ENCODE results near the gene MTCL1. TPM values are rescaled to one million over a fixed set of nuclear protein-coding genes. Genes with fewer than 3 reads are reported as not detected.

MTCL1 gene
- total RNA-seq, 1 donor from 2014 or later, result 16.3 TPM

DNA sequence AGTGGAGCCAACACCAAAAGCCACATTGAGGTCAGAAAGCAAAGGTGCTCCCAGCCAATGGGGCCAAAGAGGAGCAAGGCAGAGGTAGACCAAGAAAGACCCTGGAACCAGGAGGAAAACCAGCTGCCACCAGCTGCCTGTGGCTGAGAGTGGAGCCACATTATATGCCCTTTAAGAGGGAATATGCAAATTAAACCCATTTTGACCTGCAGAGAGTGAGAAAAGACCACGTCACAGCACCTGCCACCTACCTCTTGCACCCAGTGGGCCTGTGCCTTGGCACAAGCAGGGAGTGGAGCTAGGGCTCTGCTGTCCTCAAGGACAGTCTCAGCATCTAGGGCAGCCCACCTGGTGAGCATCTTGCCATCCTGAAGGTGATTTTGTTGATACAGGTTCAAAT, 161.3 kb downstream of the MTCL1 start:
- no peak for DNase-seq (ENCODE audit: low spot score)
- intact Hi-C loops (cut with DNase I), result no loop called here

DNA sequence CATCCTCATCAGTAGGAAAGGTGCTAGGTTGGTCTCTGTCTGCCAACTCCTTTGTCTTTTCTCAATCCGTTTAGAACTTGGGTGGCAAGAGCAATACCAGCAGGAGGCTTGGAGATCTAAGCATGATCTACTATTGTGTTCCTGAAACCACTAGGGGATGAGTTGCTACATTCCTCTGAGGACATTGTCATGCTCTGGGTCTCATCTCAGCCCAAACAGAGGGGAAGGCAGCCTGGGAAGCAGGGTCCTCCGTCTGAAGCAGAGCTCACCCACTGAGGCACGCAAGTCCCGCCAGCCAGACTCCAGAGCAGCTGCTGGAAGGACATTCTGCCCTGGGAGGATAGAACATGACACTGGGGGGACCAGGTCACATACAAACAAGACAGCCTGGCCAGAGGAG, 162.9 kb downstream of the MTCL1 start:
- intact Hi-C loops (cut with DNase I), result no loop called here

DNA sequence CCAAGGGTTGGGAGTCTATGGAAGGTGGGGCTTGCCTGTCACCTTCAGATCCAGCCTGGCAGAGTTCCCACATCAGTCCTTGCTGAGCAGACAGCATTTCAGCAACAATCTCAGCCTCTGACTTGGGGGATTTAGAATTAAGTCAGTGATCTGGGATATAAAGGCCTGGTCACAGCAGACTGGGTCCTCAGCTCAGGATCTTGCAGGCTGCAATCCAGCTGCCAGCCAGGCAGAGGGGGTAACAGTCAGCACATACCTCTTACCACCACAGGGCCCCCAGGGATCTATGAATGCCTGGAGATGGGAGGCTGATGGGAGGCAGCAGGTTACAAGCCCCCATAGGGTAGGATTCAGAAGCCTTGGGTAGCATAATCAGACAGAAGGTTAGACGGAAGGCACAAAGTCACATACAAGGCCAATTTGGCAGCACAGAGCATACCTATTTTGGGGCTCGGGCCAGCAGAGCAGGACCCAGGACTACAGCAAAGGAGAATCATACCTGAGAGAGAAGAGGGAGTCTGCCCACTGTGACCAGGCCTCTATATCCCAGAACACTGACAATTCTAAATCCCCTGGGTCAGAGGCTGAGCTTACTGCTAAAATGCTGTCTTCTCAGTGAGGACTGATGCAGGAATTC, 163.5 kb downstream of the MTCL1 start:
- no peak for DNase-seq (ENCODE audit: low spot score)
- intact Hi-C loops (cut with DNase I), result no loop called here

More for the DNA sequence above, 162.9 kb downstream of the MTCL1 start:
- DNase-seq (ENCODE audit: low spot score), result no peak

DNA sequence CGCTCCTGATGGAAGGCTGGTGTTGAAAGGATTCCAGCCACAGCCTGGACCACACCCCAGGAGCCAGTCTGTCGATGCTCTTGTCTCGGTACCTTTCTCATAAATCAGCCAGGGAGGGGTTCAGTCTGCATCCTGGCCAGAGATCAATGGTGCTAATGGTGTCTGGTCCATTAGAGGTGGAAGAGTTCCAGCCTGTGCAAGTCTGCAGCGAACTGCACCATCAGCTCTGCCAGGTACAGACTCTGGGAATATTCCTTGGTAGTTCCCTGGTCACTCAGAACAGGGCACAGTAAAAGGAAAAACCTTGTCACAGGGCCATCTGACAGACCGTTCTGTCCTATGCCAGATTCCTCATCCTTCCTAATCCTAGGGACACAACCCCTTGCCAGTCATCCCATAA, 164.3 kb downstream of the MTCL1 start:
- no peak for DNase-seq (ENCODE audit: low spot score)
- intact Hi-C loops (cut with DNase I), result no loop called here

DNA sequence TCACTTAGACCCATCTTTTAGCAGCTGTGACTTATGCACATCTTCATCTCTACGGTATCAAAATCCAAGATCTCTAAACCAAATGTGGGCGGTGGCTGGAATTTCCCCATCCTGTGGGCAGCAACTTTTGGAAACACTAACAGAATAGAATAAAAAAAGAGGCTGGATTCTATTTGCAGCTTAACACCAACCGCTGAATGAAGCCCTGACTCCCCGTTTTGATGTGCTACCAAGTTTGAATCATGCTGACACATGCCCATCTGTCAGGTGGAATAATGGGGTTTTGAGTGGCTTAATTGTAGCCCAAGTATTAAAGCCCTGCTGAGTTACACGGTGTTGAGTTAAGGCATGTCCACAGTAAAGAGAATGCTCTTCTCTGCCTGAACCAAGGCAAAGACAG, 165.2 kb downstream of the MTCL1 start:
- intact Hi-C loops (cut with DNase I), result no loop called here
- DNase-seq (ENCODE audit: low spot score), result no peak

DNA sequence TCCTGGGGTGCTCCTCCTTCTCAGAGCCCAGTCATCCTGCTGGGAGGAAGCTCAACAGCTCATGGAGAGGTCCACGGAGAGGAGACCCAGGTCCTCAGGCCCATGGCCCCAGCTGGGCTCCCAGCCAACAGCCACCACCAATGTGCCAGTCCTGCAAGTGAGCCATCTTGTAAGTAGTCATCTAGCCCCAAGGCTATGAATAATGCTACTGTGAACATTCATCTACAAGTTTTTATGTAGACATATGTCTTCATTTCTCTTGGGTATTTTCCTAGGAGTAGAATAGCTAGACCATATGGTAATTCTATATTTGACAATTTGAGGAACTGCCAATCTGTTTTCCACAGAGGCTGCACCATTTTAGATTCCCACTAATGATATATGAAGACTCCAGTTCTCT, 166.1 kb downstream of the MTCL1 start:
- intact Hi-C loops (cut with DNase I), result no loop called here
- DNase-seq (ENCODE audit: low spot score), result no peak

DNA sequence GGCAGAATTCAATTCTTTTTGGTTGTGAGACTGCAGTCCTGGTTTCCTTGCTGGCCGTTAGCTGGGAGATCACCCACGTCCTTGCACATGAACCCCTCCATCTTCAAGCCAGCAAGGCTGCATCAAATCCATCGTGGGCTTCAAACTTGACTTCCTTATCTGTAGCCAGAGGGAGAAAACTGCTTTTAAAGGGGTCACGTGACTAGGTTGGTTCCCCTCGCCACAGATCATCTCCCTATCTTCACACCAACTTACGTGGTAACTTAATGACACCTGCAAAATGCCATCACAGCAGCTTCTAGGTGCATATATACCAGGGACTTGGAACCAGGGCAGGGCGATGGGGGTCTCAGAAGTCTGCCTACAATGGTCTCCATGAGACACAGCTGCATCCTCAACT, 169.5 kb downstream of the MTCL1 start:
- DNase-seq (ENCODE audit: low spot score), result no peak
- intact Hi-C loops (cut with DNase I), result no loop called here

DNA sequence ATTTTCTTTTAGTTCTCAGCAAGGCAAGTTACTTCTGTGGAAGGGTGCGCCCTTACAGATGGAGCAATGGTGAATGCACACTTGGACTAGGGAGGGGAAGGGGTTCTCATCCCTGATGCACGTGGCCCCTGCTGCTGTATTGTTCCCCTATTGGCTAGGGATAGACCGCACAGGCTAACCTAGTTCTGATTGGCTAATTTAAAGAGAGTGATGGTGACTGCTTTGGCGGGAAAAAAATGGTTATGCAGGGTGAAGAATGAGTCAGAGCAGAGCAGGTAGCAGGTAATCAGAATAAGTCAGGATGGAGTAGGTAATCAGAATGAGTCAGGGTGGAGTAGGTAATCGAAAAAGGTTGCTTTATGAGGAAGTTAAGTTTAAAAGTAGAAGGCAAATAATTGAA, 171.5 kb downstream of the MTCL1 start:
- DNase-seq (ENCODE audit: low spot score), result no peak
- intact Hi-C loops (cut with DNase I), result no loop called here

DNA sequence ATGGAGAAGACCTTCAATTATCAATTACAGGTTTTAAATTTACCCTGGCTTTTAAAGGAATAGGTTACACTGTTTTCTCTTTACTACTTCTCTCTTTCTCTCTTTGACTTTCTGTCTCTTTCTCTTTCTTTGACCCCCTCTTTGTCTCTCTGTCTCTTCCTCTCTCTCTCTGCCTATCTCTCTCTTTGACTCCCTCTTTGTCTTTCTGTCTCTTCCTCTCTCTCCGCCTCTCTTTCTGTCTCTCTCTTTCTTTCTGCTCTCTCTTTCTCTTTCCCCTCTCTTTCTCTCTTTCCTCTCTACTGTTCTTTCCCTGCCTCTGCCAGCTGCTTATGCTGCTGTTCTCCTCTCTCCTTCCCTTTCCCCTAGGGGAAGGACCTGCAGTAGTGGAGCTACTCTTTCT, 175.7 kb downstream of the MTCL1 start:
- intact Hi-C loops (cut with DNase I), result no loop called here
- no peak for DNase-seq (ENCODE audit: low spot score)

Other genes with a start within 250 kb of the MTCL1 start
- 86.8 TPM for gene RAB12, start 96.1 kb upstream of the MTCL1 start, total RNA-seq

Data from cardiac septum (tissue), 1 donor.